IPS-NIHi7 (cell line): ENCODE measurements around the gene ERAP2.
"Not testable (repeated sequence)": the region's sequence is repeated elsewhere in the genome, so short reads cannot be mapped to it uniquely, and the experiment has no call there.

Source experiments
- DNase-seq: peaks from one replicate; pipeline ENCODE4 v3.0.0; 2012; ENCODE audit warnings: mixed read lengths; ENCODE audit errors: extremely low spot score

The ERAP2 gene

GRCh38 chr5:96863949-96864584 lies 12.2 kb upstream of the ERAP2 start:
- no peak for DNase-seq

- DNase-seq: no peak
Observed at GRCh38 chr5:96864922-96865530, 11.3 kb upstream of the ERAP2 start.

DNA sequence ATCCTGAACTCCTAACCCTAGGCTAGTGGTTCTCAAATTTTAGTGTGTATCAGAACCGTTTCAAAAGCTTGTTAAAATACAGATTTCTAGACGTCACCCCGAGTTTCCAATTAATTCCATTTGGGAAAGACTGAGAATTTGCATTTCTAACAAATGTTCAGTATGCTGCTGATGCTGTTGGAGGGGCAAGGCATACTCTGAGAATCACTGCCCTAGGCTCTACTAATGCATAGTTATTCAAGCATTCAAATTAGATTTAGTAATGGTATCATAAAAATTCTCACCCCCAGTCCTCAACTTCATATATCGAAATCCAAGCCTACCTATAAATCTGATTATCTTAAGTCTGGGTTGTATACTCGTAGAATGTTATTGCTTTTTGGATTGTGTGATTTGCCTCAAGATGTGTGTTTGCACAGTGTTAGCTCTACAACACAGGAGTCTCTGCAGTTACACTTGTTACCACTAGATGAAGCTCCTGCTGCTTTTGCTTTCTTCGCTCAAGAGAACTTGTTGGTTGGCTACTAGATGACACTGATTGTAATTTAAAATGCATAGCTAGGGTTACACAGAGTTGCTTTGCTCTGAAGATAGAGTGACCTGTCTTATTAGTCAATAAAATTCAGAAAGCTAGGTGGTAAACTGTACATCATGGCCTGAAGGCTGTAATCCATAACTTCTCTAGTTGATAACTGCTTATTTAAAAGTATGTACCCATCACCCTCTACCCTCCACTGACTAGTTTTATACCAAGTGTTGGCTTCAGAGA lies 7.5 kb upstream of the ERAP2 start:
- peak; percentile 75 for DNase-seq

GRCh38 chr5:96869372-96869641 lies 7.0 kb upstream of the ERAP2 start:
- DNase-seq: no peak

DNA sequence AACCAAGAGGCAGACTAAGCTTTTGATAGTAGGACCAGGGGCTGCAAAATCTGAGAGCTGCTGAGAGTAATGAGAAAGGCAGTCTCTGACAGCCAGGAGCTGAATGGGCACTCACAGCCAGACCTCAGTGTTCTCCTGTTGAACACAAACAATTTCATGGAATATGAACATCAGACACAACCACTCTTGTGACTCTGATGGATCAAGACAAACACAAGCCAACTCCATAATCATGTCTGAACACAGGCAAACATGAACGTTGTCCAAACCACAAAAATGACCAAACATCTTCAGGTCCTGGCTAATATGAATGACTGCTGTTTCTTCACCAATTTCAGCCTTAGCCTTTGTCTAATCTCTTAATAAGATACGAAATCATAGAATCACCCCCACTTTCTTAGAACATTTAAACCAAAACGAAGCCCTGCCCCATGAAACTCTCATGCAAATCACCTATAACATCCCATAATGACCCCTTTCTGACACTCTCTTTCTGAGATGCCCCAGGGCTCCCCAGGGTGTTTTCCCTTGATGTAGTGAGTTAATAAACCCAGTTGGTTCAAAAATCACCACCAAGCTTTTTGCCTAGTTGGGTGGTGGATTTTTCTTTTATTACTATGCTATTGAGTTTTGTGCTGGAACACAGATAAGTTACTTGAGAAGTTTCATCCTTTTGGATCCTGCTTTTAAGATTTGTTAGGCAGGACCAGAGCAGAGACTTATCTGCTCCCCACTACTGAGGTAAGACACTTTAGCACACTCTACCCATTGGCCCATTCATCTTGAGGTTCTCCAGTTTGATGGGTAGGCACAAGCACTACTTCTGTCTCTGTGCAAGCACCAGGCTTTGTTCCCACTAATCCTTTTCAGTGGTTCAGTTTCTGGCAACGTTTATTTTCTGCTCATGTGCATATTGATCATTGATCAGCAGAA lies 5.9 kb upstream of the ERAP2 start:
- no peak for DNase-seq

DNA sequence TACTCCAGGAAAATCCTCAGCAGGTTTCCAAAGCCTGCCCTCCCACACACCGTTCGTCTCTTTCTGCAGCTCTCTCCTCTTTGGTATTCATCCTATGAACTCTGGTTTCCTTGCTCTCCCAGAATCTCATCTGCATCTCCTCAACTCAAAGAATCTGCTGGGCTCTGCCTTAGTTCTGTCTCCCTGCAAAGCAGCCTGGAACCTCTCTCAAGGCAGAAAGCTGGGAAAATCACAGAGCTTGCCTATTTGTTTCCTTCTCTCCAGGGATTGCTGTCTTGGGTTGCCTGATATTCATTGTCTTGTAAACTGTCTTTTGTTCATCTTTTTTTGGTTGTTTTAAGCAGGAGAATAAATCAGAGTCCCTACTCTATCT lies 5.3 kb upstream of the ERAP2 start:
- DNase-seq: peak; percentile 35

DNA sequence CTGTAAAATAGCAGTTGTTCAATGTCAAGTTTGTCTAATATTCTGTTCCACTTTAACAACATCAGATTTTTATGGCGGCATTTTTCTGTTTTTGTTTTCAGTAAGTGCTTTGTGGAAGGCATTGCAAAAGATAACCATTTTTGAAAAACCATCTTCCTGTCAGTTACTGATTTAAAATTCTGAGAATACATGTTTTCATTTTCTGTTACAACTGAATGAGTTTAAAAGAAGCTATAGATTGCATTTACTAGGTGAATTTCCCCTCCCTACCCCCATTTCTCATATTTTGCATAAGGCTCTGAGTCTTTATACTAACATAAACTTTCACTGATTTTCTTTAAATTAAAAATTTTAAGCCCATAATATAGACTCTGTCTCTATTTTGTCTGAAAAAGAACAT lies 4.6 kb upstream of the ERAP2 start:
- DNase-seq: no peak

DNA sequence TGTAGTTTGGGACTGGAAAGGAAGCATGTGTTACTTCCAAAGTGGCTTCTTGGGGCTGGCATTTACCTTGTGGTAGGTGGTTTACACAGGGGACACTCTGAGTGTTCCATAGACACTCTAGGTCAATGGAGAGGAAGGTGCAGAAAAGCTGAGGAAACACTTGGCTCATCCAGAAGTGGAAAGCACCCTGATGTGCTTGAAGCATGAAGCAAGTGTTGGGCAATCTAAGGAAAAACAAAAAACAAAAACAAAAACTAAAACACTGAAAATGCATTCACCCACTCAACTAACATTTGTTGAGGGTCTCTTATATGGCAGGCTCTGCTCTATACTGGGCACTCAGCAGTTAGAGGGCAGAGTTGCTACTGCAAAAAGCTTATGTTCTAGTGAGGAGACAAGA lies 2.9 kb upstream of the ERAP2 start:
- DNase-seq: no peak

DNA sequence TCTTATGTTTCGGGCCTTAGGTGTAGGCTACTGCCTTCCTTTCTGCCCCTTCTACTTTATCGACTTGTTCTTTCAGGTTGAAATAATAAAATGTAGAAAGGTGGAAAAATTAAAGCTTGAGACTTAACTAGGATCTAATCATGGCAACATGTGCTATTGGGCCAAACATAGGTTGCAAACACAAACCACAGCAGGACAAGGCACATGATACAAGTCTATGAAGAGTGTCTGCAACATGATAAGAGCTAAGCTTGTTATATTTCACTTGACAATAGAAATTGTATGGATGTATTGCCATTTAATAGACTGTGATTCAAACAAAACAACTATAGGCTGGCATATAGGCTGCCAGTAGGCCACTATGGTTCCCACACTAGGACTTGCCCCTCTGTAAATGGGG lies 1.7 kb upstream of the ERAP2 start:
- DNase-seq: no peak

GRCh38 chr5:96875791-96876291 lies 459 bp upstream of the ERAP2 start:
- no peak for DNase-seq

DNA sequence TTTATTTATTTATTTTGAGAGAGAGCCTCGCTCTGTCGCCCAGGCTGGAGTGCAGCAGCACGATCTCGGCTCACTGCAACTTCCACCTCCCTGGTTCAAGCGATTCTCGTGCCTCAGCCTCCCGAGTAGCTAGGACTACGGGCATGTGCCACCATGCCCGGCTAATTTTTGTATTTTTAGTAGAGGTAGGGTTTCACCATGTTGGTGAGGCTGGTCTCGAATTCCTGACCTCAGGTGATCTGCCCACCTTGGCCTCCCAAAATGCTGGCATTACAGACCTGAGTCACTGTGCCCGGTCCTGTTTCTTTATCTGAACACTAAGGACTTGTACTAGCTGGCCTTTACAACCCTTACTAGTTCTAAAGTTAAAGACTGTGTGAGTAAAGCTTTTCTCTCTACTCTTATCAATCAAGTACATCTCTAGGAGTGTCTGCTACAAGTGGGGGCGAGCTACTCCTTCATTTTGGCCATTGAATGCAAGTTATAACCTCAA lies 723 bp downstream of the ERAP2 start:
- not testable (repeated sequence) for DNase-seq

DNA sequence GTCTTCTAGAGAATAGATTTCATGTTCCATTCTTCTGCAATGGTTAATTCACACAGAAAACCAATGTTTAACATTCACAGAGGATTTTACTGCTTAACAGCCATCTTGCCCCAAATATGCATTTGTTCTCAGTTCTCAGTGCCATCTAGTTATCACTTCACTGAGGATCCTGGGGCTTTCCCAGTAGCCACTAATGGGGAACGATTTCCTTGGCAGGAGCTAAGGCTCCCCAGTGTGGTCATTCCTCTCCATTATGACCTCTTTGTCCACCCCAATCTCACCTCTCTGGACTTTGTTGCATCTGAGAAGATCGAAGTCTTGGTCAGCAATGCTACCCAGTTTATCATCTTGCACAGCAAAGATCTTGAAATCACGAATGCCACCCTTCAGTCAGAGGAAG lies 3.4 kb downstream of the ERAP2 start:
- no peak for DNase-seq

DNA sequence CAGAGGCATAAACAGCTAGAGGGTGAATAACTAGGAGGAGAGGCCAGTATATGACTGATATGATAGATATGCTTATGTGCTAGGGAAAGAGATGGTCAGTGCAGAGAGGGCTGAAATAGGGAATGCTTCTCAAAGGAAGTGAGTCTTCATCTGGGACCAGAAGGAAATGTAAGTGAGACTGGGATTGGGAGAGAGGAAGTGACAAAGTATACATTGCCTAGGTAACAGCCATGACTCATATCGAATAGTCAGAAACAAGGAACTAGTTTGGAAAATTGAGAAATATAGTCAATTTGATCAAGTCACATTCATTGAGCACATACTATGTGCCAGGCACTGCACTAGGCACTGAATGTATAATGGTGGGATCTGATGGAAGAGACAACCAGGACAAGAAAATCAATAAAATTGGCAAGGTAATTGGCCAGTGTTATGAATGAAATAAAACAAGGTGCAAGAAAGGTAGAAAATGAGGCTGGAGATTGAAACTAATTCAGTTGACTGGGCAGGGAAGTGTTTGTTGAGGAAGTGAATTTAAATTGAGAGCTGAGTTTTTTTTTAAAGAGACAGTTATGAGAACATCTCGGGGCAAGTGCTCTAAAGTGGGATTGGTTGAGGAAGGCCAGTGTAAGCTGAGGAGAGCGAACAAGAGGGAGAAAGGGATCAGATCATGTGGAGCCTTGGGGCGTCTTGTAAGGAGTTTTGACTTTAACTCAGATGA lies 4.3 kb downstream of the ERAP2 start:
- no peak for DNase-seq

- no peak for DNase-seq
Observed at GRCh38 chr5:96881511-96882115, 5.3 kb downstream of the ERAP2 start.

DNA sequence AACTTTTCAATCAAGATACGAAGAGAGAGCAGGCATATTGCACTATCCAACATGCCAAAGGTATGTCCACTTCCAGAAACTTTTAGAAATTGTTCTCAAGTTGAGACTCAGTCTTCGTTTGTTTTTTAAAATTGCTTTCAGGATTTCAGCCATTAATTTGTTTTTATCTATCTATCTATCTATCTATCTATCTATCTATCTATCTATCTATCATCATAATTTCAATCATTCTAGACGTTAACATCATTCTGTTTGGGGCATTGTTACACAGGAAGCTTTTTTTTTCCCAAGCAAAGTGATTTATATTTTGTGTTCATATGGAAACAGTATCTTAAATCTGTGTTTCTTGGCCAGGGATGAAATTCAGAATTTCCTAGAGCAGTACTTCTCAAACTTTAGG lies 7.6 kb downstream of the ERAP2 start:
- no peak for DNase-seq

DNA sequence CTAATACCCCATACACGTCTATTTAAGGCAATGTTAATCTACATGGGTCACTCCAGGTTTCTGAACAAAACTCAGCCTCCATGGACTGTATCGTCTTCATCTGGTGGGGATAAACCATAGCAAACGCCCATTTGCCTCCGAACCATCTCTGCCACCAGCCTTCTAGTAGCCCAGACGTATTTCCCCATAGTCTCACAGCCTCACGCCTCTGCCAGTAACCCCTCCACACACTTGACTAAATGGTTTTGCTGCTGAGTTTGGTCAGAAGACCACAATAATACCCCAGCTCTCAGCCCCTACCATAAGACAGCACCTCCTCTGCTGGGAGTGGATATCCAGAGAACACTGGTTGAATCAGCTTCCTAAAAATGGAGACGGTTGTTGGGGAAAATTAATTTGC lies 8.7 kb downstream of the ERAP2 start:
- DNase-seq: no peak

- DNase-seq: no peak
Observed at GRCh38 chr5:96885518-96886338, 9.4 kb downstream of the ERAP2 start.

DNA sequence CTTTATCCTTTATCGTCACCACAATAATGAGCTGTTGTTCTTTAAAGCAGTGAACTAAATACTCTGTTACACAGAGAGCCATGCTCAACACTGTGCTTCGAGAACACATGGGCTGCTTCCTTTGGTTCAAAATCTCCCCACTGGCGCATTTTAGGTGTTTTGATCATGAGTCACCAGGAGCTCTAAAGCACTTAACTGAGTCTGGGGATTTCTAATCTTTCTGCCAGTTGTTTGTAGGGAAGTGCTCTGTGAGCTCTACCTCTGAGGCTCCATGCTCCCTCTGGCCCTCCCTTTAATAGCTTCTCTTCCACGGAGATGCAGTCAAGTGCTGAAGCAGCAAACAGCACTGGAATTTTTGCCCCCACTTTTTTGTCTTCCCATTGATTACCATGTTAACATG lies 17.0 kb downstream of the ERAP2 start:
- peak; percentile 36 for DNase-seq

DNA sequence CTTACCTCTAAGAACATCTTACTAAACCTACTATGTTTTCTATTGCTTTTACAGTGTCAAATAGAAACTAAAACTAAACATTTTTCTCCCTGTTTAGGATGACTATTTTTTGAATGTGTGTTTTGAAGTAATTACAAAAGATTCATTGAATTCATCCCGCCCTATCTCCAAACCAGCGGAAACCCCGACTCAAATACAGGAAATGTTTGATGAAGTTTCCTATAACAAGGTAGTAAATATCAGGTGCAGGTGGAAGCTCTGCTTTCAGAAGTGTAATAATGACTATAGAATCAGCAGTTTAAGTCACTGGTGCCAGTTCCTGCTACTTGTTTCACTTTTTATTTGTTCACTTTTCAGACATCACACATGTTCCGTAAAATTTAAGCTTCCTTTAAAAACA lies 20.0 kb downstream of the ERAP2 start:
- DNase-seq: no peak

GRCh38 chr5:96896806-96897205 lies 20.5 kb downstream of the ERAP2 start:
- DNase-seq: no peak
